Endodermal cell (in vitro differentiated cells): ENCODE data around the gene BCL7A. TPM values are rescaled to one million over a fixed set of nuclear protein-coding genes. Genes with fewer than 3 reads are reported as not detected.

Source experiments
- DNase-seq: peaks from one replicate; pipeline ENCODE4 v3.0.0-alpha.2; 2017
- H3K27ac ChIP-seq: 2 replicates; pipeline ENCODE4 v1.5.1; 2013; ENCODE audit warnings: mild to moderate bottlenecking, low read depth, low read length, moderate library complexity
- H3K27me3 ChIP-seq: 2 replicates; pipeline ENCODE4 v1.6.1; 2013; ENCODE audit warnings: mild to moderate bottlenecking, low read length, moderate library complexity; ENCODE audit not compliant: insufficient read depth, control insufficient read depth, poor library complexity, severe bottlenecking
- H3K36me3 ChIP-seq: 2 replicates; pipeline ENCODE4 v1.7.0; 2013; ENCODE audit warnings: mild to moderate bottlenecking, low read length, moderate library complexity; ENCODE audit not compliant: control insufficient read depth, insufficient read depth
- H3K4me1 ChIP-seq: one replicate; pipeline ENCODE4 v1.7.0; 2013; ENCODE audit warnings: low read length; ENCODE audit not compliant: control insufficient read depth, insufficient read depth
- H3K4me3 ChIP-seq: 2 replicates; pipeline ENCODE4 v1.5.1; 2013; ENCODE audit warnings: mild to moderate bottlenecking, low read length, moderate library complexity
- H3K9ac ChIP-seq: 2 replicates; pipeline ENCODE4 v1.6.1; 2013; ENCODE audit warnings: mild to moderate bottlenecking, low read length, moderate library complexity; ENCODE audit not compliant: poor library complexity, severe bottlenecking; ENCODE audit errors: extremely low read depth
- H3K9me3 ChIP-seq: 2 replicates; pipeline ENCODE4 v1.6.1; 2013; ENCODE audit warnings: mild to moderate bottlenecking, low read length, moderate library complexity; ENCODE audit not compliant: control insufficient read depth
- H3K27ac Mint-ChIP-seq: 2 replicates; pipeline ENCODE4 v1.8.0; 2020; ENCODE audit warnings: mixed read lengths
- H3K27me3 Mint-ChIP-seq: 2 replicates; pipeline ENCODE4 v1.8.0; 2021; ENCODE audit warnings: mild to moderate bottlenecking, mixed read lengths; ENCODE audit not compliant: insufficient read depth
- H3K36me3 Mint-ChIP-seq: 2 replicates; pipeline ENCODE4 v1.8.0; 2020; ENCODE audit warnings: low read depth, mixed read lengths
- H3K4me1 Mint-ChIP-seq: 2 replicates; pipeline ENCODE4 v1.8.0; 2020; ENCODE audit warnings: mixed read lengths
- H3K4me3 Mint-ChIP-seq: 2 replicates; pipeline ENCODE4 v1.8.0; 2020; ENCODE audit warnings: mild to moderate bottlenecking, moderate library complexity, mixed read lengths
- H3K9me3 Mint-ChIP-seq: 2 replicates; pipeline ENCODE4 v1.8.0; 2020; ENCODE audit warnings: mild to moderate bottlenecking, mixed read lengths
- CTCF ChIP-seq: fragments of 200-600 bp; sonication (generic); conservative IDR thresholded peaks from 2 replicates; pipeline ENCODE4 v1.5.0; 2021; ENCODE audit warnings: antibody characterized with exemption, mild to moderate bottlenecking
- WGBS, 2 experiments: methylation state at CpG; one replicate each; pipeline versions ENCODE4 v1.1.5 to v1.1.7; 2013; ENCODE audit warnings: missing lambda C conversion rate in 2 of 2, mixed read lengths in 1 of 2; ENCODE audit not compliant: insufficient coverage in 1 of 2, insufficient read length in 1 of 2; 5-methylcytosine and 5-hydroxymethylcytosine counted together
- total RNA-seq, 2 donors: library from RNA; stranded (reverse); fragmentation: NEBNext Ultra II Directional in 1 of 2; extraction: Animal tissue kit (Norgen Biotek cat#: 25700) in 1 of 2; gene quantifications; 2 replicates in 1 of 2; 3 replicates in 1 of 2; pipeline ENCODE4 v1.2.1, GENCODE V29; 2021

Gene BCL7A
- total RNA-seq, 2 donors from 2014 or later: 22.3 to 28.9 TPM

GRCh38 chr12:121981456-121981855 lies 40.2 kb upstream of the BCL7A start:
- Histone ChIP-seq H3K4me1 (no peaks in the 10 kb centered on the region), H3K36me3 (no peaks in the 10 kb centered on the region), H3K9me3 (no peaks in the 10 kb centered on the region), H3K27me3 (no peaks in the 10 kb centered on the region), H3K9ac (no peak overlapping the region), H3K4me3 (no peak overlapping the region), H3K27ac (no peak overlapping the region)
- Mint-ChIP-seq H3K36me3 (no peaks in the 10 kb centered on the region), H3K4me3 (no peak overlapping the region), H3K27ac (no peak overlapping the region), H3K9me3 (no peaks in the 10 kb centered on the region), H3K4me1 (no peaks in the 10 kb centered on the region), H3K27me3 (no peaks in the 10 kb centered on the region)
- DNase-seq: no peak
- WGBS, 2 experiments: 90 to 91% methylated on average over 6 to 8 of the region's 8 CpGs
- no peak for TF ChIP-seq CTCF

GRCh38 chr12:121982950-121983349 lies 38.7 kb upstream of the BCL7A start:
- no peaks in the 10 kb centered on the region for H3K36me3 Mint-ChIP-seq
- no peaks in the 10 kb centered on the region for H3K36me3 ChIP-seq
- no peak overlapping the region for H3K9ac ChIP-seq
- TF ChIP-seq CTCF: no peak
- no peak overlapping the region for H3K4me3 ChIP-seq
- DNase-seq: no peak
- H3K4me1 ChIP-seq: no peaks in the 10 kb centered on the region
- WGBS, 2 experiments: 94 to 96% methylated on average over 6 of the region's 6 CpGs
- no peaks in the 10 kb centered on the region for H3K9me3 Mint-ChIP-seq
- no peaks in the 10 kb centered on the region for H3K9me3 ChIP-seq
- H3K27me3 ChIP-seq: no peaks in the 10 kb centered on the region
- H3K4me3 Mint-ChIP-seq: no peak overlapping the region
- H3K27ac ChIP-seq: no peak overlapping the region
- no peaks in the 10 kb centered on the region for H3K27me3 Mint-ChIP-seq
- H3K27ac Mint-ChIP-seq: no peak overlapping the region
- peaks cover 2% of the 10 kb centered on the region for H3K4me1 Mint-ChIP-seq

GRCh38 chr12:121983536-121984210 lies 38.0 kb upstream of the BCL7A start:
- H3K9me3 ChIP-seq: no peaks in the 10 kb centered on the region
- TF ChIP-seq CTCF: no peak
- Mint-ChIP-seq H3K36me3 (no peaks in the 10 kb centered on the region), H3K9me3 (no peaks in the 10 kb centered on the region), H3K4me3 (no peak overlapping the region), H3K4me1 (peaks cover 2% of the 10 kb centered on the region), H3K27ac (no peak overlapping the region), H3K27me3 (no peaks in the 10 kb centered on the region)
- no peak overlapping the region for H3K4me3 ChIP-seq
- no peak overlapping the region for H3K9ac ChIP-seq
- H3K27ac ChIP-seq: no peak overlapping the region
- no peaks in the 10 kb centered on the region for H3K4me1 ChIP-seq
- no peaks in the 10 kb centered on the region for H3K36me3 ChIP-seq
- WGBS, 2 experiments: 87 to 89% methylated on average over 9 to 13 of the region's 13 CpGs
- no peak for DNase-seq
- no peaks in the 10 kb centered on the region for H3K27me3 ChIP-seq
